HG03280 (cell line): ENCODE data around the gene GPS1.

Experiments used
- ATAC-seq: cut with Tn5 transposase; IDR thresholded peaks from one replicate; pipeline ENCODE4 v1.9.1; 2021; ENCODE audit warnings: mild to moderate bottlenecking, moderate library complexity; ENCODE audit not compliant: unreplicated experiment

GPS1 gene

DNA sequence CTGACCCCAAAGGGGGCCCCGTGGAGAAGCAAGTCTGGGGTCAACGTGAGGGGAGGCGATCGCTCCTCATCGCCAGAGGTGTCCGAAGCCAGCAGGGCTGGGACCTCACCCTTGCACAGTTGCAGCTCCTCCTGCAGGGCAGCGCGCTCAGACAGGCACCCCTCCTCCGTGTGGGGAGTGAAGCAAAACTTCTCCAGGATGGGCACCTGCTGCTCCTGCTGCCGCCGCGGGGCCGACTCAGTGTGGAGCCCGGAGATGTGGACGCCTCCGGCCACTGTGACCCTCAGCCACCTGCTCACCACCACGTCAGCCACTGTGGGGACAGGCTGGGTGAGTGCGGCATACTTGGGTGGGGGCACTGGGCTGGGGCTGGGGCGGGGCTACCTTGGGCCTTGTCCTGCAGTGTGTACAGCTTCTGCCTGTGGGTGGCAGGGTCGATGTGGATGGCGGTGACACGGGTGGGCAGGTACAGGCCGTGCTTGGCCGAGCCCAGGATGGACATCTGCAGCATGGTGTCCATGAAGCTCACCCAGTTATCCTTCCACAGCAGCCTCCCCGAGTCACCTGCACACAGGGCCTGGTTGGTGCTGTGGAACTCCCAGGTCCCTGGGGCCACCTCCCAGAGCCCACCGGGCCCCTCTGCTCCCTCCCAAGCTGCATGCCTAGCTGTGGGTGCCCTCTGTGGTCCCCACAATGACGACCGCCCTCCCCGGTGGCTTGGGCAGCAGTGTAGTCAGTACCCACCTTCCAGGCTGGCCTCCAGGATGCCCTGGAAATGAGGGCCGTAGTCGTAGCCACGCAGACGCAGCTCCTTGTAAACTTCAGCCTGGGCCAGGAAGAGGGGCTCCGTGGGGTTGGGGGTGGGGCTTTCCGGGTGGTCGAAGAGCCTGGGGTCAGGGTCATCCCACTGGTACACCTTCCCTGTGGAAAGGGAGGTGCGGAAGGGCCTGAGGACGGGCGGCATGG lies 35.5 kb downstream of the GPS1 start:
- ATAC-seq = no peak

DNA sequence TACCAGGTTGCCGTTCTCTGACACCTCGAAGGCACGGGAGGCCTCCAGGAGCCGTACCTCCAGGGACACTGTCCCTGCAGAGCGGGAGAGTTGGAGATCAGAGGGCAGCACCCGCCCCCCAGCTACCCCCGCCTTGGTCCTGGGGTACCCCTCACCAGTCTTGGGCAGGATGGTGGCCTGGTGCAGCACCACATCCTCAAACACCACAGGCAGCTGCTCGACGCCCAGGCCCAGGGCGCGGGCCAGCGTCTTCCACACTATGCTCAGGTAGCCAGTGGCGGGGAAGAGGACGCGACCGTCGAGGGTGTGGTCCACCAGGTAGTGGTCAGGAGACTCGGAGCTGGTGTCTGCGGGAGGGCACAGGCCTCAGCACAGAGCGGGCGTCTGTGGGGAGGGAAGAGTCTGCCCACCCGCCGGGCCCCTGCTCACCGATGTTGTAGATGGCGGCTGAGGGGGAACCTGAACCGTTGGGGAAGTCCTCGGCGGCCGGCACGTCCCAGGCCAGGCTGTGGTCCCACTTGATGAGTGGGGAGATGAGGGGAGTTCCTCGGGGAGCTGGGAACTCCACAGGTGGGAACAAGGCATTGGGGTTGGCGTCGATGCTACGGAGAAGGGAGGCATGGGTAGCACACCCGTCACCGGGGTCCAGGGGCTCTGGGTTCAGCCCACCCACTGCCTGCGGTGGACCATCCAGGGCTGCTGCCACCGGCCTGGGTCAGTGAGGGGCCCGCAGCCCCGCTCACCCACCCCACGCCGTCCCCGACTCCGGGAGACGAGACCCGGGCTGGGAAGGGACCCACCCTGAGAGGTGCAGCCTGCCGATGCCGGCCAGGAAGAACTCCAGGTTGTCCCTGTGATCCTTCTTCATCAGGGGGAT lies 36.5 kb downstream of the GPS1 start:
- no peak for ATAC-seq

DNA sequence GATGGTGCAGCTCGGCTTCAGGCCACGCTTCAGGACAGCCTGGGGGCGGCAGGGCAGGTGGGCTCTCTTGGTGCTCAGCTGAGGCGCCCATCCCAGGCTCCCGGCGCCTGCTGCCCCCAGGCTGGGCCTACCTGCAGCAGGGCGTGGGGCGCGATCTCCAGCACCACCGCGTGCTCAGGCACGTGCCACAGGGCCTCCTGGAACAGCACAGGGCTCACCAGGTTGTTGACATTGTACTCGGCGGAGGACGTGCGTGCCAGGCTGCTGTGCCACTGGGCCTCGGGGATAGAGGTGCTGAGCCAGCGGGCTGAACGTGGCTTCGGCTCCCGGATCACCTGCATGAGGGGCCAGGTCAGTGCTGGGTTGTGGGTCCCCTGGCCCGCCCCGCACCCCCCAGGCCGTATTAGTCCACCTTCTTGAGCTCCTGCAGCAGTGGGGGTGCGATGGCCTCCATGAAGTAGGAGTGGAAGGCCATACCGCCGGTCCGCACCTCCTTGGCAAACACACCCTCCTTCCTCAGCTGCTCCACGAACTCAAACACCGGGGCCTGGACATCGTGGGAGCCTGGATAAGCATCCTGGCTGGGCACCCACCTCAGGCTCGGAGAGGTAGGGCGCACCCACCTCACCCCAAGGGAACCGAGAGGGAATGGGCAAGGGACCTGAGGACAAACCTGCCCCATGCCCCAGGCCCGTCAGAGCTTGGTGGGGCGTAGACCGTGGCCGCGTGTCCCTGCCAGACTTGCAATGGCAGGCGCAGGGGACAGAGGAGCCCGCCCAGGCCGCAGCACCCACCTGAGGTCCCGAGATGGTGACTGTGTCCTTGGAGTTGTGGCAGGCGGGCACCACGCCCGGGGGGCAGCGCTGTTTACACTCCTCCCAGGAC lies 37.4 kb downstream of the GPS1 start:
- no peak for ATAC-seq

DNA sequence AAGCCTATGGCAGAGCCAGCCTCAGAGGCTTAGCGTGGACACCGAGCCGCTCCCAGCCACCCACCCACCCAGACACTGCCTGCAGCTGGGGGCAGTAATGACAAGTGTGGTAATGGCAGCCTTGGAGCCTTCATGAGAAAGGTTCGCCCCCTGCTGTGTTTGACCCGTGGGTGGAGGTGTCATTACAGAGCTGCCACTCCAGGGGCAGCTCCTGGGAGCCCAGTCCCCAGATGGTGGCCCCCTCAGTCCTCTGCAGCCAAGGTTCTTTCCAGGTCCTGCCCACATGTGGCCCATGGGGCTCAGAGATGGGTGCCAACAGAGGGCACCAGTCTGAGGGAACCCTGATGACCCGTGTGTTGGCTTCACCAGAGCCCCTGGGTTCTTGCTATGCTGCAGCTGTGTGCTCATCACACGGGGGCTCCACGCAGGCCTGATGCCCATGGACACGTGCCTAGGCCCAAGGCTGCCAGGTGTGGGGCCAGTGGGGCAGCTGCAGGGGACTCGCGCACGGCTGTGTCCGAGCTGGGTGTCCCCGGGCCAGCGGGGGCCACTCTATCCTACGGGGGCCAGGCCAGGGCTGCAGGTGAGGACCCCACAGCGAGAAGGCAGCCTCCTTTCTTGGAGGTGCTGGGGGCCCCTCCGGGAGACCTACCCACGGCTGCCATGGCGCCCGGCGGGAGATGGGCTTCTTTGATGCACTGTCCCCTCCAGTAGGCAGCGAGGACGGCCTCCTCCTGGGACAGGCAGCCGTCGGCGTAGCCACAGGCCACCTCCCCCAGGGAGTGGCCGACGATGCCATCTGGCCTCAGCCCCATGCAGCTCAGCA lies 38.2 kb downstream of the GPS1 start:
- ATAC-seq = no peak

DNA sequence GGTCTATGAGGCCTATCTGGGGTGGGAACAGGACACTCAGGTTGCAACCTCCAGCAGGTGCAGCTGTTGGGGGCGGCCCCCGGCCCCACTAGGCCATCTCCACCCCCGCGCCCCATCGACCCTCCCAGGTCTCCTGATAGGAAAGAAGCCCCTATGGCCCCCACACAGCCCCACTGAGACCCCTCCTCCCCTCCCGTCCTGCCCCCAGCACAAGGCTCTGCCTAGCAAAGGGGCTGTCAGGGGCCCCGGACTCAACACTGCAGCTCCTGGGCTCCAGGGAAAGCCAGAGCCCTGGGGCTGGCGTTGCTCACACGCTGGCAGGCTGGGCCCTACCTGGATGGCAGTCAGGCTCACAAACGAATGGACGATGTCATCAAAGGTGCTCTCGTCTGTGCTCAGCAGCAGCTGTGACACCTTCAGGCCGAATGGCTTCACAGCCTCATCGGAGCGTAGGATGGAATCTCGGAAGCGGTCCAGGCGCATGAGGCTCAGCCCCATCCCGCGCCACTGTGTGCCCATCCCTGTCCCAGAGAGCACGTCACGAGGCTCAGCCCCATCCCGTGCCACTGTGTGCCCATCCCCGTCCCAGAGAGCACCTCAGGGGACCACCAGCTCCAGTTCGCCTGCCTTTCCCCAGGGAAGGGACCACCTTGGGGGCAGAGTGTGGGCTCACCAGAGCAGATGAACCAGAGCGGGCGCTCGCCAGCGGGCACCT lies 39.0 kb downstream of the GPS1 start:
- no peak for ATAC-seq

DNA sequence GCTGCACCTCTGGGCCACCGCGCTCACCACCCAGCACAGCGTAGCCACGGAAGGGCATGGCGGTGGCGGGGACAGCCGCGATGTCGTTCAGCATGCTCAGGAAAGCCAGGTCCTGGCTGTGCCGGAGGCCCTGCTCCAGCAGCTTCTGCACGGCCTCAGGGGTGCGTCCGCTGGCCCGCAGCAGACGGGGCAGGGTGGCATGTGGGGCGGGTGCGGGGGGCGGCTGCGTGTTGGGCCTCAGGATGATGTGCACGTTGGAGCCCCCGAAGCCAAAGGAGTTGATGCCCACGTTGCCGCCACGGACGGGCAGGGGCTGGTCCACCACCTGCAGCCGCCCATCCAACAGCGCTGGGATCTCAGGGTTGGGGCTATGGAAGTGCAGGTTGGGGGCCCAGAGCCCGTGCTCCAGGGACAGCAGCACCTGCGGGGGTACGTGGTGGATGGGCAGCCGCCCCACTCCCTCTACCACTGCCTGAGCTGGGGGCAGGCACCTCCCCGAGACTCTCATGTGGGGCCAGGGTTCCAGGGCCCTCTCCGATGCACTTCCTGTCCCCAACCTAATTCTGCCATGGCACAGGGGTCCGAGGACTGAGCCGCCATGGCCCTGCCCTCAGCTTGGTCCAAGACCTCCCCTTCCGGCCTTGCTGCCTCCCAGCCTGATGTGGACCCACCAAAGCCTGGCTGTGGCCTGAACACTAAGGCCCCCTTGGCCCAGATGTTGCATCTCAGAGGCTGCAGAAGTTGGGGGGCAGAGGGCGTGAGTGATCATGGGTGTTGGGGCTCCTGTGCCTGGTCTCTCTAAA lies 39.8 kb downstream of the GPS1 start:
- no peak for ATAC-seq

DNA sequence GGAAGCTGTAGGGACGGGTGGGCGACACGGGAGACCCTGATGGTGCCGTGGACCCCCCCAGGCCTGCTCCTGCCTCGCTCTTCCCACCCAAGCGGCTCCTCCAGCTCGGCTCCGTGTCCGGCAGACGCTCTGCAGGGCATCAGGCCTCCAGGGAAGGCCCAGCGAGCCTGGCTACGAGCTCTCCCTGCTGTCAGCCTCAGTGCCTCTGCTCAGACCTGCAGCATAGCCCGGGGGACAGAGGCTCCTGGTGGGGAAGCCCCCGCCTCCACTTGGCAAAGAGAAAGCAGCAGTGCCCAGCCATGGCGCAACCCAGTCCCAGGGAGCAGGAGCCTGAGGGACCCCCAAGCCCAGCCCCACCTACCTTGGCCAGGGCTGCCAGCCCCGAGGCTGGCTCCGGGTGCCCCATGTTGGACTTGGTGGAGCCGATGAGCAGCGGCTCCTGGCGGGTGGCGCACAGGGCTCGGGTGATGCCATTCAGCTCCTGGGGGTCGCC lies 40.4 kb downstream of the GPS1 start:
- no peak for ATAC-seq

DNA sequence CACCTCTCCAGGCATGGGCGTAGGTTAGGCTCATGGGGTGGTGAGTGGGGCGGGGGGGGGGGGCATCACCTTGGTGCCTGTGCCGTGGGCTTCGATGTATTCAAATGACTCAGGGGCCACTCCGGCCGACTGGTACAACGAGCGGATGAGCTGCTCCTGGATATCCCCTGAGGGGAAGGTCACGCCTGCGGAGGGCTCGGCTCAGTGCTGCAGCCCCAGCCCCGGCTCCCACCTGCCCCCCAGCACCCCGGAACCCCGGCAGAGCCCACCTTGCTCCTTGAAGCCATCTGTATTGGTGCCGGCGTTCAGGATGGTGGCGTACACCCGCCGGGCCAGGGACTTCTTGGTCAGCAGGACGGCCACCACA lies 40.9 kb downstream of the GPS1 start:
- ATAC-seq = no peak

DNA sequence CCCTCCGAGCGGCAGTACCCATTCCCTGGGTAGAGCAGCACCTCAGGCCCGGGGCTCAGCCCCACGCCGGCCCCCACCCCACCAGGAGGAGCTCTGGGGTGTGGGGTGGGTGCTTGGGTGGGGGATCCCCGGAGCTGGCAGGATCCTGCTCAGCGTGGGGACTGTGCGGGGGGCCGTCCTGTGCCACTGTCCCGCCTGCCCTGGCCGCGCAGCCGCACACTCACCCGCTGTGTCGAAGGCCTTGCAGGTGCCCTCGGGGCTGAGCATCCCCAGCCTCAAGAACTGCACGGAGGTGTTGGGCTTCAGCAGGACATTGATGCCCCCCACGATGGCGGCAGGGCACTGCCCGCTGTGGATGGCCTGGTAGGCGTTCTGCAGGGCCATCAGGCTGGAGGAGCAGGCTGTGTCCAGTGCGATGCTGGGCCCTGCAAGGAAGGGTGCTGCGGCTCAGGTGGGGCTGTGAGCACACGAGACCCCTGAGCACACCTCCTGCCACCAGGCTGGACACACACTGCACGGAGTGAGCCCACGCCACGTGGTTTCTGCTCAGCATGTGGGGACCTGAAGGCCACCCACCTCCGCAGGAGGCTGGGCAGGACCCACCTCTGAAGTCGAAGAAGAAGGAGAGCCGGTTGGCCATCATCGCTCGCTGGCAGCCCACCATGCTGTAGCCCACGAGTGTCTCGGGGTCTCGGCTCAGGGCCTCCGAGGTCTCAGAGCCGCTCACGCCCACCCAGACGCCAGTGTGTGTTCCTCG lies 41.5 kb downstream of the GPS1 start:
- no peak for ATAC-seq

DNA sequence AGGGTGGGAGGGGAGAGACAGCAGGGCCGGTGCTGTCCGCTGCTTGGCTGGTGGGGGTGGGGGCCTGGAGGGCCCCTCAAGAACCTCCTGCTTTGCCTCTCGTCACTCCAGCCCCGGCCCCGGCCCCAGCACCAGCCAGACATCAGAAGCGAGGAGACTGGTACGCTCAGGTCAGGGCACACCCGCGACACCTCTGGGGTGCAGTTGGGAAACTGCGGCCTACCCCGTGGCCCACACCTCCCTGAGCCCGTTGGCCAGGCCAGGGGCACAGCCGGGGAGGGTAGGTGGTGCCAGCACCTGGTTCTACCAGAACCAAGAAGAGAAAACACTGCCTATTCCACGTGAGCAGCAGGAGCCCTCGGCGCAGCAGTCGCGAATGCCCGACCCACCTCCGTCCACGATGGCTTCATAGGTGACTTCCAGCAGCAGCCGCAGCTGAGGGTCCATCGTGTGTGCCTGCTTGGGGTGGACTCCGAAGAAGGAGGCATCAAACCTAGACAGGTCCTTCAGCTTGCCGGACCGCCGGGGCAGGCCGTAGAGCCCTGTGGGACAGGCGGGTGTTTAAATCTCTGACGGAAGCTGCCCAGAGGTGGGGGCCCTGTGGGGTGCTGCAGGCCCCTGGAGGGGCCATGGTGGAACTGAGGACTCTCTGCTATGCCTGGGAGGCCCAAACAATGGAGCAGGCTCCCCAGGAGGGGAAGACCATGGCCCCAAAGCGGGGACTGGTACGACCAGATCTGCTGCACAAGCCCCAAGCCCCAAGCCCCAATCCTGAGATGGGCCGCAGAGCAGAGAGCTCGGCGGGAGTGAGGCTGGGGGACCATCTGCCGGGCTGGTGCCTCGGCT lies 43.5 kb downstream of the GPS1 start:
- ATAC-seq = no peak

DNA sequence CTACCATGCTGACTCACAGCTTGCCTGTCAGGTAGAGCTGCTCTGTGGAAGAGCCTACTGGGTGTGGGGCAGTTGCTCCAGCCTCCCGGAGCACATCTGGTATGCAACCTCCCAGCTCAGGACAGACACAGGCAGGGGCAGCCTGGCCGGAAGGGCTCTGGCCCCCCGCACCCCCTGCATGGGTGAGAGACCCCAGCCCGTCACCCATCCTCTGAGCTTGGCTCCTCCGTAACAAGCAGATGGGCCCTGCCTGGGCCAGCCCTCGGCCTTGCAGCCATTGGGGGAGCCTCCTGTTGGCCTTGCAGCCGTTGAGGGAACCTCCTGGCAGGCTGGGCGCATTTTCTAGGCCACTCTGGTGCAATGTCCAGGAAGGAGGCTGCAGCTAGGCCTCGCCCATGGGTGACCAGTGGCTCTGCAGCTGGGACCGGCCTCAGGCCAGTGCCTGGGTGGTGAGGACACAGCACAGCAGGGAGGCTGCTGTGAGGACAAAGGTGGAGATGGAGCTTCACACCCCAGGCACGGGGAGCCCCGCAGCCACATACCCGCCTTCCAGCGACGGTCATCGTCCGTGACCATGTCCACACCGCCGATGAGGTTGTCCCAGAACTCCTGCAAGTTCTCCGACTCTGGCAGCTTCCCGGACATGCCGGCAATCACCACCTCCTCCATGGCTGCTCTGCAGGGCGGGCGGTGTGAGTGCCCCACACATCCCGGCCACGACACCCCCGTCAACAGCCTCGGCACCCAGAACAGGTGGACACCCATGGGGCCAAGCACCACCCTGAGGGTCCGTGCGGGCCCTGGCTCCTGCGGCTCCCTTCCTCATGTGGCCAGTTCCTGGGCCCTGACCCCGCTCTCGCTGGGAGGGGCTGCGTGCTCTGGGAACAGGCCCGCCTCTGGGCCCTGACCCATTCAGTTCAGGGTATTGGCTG lies 44.3 kb downstream of the GPS1 start:
- no peak for ATAC-seq

DNA sequence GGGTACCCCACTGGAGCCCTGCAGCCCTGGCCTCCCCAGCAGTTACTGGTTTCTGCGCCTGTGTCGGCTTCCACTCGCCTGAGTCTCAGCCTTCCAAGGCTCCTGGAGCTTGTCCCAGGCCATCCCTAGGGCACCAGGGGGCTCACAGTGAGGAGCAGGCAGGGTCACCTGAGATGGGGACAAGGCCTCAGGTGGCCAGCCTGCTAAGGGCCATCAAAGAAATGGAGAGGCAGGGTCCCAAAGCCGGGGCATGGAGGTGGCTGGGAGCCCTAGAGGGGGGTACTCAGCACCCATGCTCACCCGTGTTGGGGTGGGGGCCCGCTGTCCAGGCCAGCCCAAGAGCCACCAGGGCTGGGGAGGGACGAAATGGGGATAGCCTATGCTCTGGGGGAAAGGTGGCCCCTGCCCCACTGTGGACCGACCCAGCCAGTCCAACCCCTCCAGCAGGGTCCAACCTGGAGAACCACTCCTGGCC lies 45.0 kb downstream of the GPS1 start:
- ATAC-seq = no peak

DNA sequence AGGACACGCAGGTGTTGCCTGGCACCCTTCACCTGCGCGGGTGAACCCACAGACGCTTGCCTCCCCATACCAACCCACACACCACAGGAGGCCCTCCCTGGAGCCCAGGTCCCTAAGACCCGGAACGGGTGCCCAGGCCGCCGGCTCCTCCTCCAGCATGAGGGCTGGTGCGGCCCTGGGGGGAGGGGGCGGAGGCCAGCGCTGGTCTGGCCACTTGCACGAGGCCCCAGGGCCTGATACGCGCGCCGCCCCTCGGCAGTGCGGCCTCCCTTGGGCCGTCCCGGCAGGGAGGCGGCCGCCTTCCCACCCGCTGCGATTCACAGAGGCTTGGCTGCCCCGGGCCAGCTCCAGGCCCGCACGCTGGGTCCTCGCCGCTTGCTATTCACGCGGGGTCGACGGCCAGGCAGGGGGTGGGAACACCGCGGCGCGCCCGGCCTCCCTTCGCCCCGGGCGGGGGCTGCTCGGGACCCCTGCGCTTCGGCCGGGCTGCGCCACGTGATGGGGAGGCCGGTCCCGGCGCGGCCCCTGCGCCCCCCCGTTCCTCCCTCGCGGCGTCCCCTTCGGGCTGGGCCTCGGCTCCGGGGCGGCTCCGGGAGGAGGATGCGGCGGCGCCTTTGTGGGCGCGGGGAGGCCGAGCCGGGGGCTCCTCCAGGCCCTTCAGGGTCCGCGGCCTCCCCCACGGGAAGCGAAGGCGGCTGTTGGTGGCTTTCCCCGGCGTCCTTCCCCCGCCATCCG lies 45.7 kb downstream of the GPS1 start:
- ATAC-seq = peak; percentile 1

DNA sequence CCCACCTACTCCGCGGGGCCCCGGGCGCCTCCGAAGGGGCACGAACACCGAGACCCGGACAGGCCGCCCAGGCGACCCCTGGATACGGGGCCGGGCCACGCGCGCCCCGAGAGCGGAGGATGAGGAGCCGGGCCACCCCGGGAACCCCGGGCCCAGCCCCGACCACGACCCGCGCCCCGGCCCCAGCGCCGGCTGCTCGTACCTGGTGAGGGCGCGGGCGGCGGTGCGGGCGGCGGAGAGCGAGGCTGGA lies 46.1 kb downstream of the GPS1 start:
- no peak for ATAC-seq
